Activated CD4-positive, alpha-beta T cell treated with anti-CD3 and anti-CD28 coated beads for 4 hours (primary cell): ENCODE results near the gene MDN1.
"Not testable (repeated sequence)": the region's sequence is repeated elsewhere in the genome, so short reads cannot be mapped to it uniquely, and the experiment has no call there.

ENCODE experiments used
- DNase-seq, 2 donors: peaks; one replicate each; pipeline ENCODE4 v3.0.0-alpha.2; 2020

Gene MDN1

DNA sequence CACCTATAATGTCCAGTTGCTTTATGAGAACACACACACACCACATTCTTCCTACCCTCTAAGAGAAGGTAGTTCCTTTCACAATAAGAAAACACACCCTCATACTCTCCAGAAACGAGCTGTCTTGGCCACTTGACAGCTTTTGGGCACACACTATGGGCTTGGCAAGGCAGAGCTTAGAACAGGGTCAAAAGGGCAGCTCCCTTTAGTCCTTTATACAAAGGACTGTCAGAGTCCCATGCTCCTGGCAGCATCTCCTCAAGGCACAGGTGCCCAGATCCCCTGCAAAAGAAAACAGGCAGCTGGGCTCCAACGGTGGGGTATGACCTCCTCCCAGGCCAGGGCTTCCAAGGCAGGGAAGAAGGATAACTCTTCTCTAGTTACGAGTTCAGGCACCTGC is 176.2 kb downstream of the MDN1 start:
- DNase-seq = no peak

DNA sequence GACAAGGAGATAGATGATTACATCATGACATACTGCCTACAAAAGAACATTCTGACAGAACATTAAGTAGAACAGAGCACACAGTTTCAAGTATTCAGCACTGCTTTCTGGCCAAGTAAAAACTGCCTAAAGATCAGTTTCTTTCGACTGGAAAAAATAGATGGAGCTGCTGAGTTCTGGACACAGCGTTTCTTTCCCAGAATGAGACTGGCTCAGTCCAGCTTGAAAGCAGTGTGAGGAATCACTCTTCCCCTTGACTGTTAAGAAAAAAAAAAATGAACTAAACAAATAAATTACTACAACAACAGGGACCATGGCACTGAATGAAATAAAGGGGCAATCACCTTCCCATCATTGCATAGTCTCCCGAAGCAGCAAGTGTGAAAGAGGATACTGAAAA is 176.6 kb downstream of the MDN1 start:
- no peak for DNase-seq

DNA sequence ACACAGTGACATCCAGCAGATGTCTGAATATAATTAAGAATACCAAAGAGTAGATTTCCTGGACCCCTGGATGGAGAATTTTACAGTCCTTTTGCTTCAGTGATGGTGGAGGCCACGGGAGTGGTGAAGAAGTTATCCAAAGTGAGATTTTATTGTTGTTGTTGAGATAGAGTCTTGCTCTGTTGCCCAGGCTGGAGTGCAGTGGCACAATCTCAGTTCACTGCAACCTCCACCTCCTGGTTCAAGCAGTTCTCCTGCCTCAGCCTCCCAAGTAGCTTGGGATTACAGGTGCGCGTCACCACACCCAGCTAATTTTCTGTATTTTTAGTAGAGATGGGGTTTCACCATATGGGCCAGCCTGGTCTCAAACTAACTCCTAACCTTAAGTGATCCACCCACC is 178.0 kb downstream of the MDN1 start:
- not testable (repeated sequence) for DNase-seq

DNA sequence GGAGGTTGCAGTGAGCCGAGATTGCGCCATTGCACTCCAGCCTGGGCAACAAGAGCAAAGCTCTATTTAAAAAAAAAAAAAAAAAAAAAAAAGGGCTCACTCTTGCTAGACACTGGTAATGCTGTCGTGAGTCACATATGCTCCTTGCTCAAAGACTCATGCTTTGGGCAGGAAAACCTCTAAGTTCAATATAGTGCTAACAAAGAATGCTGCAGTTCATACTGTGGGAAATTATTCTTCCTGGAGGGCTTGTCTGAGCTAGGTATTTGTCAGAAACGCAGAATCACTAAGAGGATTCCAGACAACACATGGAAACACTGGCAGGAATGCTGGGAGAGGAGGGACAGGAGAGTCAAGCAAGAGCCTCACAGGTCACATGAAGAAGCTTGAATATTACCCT is 178.8 kb downstream of the MDN1 start:
- no peak for DNase-seq

DNA sequence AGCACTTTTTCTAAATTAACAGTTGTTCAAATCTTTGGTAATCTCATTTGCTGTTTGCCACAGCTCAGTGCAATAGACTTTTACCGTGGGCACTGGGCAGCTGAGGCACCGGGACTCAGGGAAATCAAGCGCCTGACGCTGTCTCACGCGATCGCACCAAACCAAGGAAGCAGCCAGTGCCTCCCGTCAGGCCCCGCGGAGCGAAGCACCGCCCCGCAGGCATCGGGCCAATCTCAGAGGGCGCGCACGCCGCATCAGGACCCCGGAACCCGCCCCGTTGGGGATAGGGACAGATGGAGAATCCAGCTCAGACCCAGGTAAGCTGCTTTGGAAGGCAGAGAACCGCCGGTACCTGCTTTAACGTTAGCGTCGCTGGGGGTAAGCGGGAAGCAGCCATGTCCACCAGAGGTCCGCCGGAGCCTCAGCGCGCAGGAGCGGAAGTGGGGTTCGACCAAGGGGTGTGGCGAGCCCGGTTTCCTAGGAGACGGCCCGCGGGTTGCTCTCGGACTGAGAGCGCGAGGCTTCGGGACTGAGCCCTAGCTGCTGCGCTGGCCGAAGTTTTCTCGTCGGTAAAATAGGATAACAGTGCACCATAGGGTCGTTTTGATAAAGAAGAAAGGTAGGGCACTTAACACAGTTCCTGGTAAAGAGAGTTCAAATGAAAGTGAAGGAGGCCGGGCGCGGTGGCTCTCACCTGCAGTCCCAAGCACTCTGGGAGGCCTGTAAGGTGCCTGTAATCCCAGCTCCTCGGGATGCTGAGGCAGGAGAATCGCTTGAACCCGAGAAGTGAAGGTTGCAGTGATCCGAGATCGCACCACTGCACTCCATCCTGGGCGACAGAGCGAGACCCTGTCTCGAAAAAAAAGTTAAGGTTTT is 181.0 kb downstream of the MDN1 start, which contains the start of gene LYRM2:
Gene LYRM2, minus strand, starts transcription at position 428 of the 876 bp plus-strand sequence. Its CDS starts 31 bp downstream, at position 397.
- DNase-seq = peak; percentile 88 to 89

DNA sequence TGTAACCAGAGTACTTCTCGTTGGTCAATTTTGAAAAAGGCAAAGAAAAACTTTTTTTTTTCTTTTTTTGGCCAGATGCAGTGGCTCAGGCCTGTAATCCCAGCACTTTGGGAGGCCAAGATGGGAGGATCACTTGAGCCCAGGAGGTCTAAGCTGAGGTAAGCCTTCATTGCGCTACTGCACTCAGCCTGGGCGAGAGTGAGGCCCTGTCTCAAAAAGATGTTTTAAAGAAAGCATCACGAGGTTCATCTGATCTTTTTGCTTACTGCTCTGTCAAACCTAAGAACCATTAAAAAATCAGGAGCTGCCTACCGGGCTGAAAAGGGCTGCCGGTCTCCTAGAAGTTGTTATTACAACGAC is 181.7 kb downstream of the MDN1 start:
- no peak for DNase-seq

DNA sequence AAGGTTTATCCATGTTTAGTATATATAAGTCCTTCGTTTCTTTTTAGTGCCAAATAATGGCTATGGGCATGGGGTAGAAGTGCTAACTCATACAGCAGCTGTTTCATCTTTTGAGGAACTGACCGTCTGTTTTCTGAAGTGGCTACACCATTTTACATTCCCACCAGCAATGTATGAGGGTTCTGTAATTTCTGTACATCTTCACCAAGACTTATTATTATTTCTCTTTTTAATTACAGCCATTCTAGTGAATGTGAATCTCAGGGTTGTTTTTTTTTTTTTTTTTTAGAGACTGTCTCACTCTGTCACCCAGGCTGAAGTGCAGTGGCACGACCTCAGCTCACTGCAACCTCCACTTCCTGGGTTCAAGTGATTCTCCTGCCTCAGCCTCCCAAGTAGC is 183.2 kb downstream of the MDN1 start:
- DNase-seq = not testable (repeated sequence)

DNA sequence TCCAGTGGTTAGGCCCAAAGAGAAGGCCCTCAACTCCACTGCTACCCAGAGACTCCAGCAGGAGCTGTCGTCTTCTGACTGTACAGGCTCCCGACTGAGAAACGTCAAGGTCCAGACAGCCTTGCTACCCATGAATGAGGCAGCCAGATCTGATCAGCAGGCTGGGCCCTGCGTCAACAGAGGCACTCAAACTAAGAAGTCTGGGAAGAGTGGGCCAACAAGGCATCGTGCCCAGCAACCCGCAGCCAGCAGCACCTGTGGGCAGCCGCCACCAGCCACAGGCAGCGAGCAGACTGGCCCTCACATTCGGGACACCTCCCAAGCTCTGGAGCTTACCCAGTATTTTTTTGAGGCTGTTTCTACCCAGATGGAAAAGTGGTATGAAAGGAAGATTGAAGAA is 189.1 kb downstream of the MDN1 start:
- DNase-seq = no peak

DNA sequence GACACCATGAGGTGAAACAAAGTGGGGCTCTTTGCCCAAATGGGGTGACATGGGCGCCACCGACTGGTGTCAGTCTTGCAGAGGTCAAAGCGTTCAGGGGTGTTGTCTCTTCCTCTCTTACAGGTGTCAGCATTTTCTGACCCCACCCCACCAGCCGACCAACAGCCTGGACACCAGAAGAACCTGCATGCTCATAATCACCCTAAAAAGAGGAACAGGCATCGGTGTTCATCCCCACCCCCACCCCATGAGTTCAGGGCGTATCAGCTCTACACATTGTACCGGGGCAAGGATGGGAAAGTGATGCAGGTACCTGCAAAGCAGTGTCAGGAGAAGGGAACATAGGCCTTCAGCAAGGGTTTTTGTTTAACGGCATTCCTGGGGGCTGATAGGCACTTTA is 195.8 kb downstream of the MDN1 start:
- DNase-seq = no peak

DNA sequence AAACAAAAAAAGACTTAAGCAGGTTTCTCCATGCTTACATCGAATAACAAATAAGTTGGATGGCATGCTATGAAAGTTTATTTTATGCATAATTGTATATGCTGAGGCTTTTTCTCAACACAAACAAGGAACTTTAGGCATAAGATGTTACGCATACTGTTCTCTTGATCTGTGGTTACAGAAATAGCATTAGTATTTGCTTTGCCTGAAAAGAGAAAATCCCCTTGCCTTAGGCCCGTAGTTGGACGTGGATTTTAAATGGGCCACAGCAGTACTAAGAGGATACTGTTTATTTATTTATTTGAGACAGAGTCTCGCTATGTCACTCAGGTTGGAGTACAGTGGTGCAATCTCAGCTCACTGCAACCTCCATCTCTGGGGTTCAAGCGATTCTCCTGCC is 200.0 kb downstream of the MDN1 start:
- no peak for DNase-seq

DNA sequence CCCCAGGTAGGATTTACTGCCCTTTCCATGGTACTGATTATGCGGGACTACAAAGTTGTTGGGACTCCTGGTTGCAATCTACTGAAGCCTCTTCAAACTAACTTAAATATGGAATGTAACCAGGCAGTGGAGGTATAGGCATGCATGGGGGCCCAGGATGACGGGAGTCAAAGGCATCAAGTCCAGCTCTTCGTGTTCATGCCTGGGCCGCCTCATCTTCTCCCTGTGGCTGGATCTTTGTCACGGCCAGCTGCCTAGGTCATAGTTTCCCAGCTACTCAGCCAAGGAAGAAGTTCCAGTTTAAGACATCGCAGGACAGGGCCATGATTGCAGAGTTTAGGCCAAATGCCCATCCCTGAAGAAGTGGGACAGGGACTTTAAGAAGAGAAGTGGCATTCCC is 201.6 kb downstream of the MDN1 start:
- DNase-seq = no peak

DNA sequence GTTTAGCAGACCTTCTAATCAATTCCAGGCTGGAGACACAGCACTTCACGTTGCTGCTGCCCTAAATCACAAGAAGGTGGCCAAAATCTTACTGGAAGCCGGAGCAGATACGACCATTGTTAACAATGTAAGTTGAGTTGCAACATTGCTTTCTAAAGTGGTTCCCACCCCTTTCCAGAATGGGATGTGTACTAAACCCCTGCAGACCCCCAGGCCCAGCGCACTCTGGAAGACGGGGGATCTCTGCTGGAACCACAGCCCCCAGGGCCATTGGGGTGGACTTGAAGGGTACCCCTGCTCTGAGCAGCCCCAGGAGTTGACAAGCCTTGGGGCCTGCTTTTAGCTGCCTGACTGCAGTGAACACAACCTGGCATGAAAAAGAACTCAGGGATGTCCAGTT is 203.1 kb downstream of the MDN1 start:
- DNase-seq = no peak

DNA sequence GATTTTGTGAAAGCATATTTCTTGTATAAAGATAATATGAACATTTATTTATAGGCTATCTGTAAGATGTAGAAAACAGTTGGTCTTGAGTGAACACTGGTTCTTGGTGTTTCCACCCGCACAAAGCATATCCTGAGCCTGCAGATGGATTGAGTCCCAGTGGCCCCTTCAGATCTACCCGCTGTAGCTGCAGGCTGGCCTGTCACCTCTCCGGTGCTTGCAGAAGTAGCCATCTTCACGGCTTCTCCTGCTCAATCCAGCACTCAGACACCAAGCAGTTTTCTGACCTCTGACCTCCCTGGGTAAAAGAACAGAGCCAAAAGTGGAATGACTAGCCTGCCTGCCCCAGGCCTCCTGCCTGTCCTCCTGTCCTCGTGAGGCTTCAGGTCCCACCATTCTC is 203.7 kb downstream of the MDN1 start:
- no peak for DNase-seq

DNA sequence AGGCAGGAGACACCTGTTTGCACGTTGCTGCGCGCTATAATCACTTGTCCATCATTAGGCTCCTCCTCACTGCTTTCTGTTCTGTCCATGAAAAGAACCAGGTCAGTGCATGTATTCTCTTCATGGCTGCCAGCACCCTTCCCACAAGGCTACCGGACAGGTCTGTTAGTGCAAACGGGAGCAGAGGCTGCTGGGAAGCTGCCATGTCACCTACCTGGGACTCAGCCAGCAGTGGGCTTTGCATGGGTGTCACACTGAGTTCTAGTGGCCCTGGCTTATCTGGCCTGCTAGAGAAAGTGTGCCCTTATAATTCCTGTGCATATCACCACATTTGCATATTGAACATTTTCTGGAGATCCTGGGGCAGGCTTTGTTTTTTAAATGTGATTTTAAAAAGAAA is 205.8 kb downstream of the MDN1 start:
- no peak for DNase-seq

DNA sequence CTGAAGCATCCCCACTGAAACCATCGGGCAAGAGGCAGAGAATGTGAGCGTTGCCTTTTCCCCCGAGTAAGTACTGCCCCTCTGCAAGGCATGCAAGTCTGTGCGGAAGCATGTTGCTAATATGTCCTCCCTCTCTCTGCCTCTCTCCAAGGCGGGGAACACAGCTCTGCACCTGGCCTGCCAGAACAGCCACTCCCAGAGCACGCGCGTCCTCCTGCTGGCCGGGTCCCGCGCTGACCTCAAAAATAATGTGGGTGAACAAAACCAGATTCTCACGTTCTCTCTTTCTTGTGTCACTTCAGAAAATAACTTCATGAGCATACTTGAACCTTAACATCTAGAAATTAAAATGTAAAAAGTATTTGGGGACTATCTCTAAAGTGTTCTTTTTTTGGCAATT is 207.5 kb downstream of the MDN1 start:
- no peak for DNase-seq

DNA sequence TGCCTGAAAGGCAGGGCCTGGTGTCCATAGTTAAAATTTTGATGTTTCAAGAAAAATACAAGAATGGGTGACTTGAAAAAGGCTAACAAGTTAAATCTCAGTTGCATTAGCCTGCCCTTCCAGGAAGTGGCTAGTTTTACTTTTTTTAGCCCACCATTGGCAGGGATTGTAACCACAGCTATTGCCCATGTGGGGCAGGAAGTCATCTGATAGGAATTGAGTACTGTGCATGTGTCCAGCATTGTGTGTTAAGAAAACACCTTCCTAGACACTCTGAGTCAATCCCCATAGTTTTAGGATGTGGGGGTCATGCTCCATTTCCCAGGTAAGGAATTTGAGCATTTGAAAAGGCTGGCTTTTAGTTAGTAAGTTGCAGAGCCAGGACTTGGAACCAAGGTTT is 207.9 kb downstream of the MDN1 start:
- DNase-seq = no peak

DNA sequence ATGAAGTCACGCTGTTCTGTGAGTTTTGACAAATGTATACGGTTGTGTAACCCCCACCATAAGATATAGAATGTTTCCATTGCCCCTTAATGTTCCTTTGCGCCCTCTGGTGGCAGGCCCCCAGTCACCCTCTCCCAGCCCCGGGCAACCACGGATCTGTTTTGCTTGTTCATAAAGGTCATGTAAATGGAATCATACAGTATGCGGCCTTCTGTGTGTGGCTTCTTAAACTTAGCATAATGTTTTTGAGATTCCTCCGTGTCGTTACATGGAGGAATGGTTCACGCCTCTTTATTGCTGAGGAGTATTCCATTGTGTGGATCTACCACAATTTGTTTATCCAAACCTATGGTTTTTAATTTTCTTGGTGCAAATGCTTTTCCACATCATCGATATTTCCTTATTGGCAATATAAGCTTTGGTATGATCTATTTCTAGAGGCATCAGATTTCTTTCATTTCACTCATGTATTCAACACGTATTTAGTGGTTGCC is 209.4 kb downstream of the MDN1 start:
- DNase-seq = peak; percentile 76 to 82

DNA sequence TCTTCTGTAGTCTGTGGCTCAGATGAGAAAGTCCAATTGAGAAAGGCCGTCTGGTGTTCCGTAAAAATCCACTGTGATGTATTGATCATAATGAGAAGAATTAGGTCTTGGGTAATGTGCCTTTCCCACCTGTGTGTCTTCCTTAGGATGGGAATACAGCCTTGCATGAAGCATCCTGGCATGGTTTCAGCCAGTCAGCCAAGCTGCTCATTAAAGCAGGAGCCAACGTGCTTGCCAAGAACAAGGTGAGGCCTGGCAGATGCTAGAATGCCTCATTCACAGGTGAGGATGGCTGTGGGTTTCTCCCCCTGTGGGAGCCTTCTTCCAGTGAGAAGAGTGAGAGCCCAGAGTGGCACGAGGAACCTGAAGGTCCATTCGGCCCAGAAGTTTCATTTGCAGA is 213.7 kb downstream of the MDN1 start:
- no peak for DNase-seq

DNA sequence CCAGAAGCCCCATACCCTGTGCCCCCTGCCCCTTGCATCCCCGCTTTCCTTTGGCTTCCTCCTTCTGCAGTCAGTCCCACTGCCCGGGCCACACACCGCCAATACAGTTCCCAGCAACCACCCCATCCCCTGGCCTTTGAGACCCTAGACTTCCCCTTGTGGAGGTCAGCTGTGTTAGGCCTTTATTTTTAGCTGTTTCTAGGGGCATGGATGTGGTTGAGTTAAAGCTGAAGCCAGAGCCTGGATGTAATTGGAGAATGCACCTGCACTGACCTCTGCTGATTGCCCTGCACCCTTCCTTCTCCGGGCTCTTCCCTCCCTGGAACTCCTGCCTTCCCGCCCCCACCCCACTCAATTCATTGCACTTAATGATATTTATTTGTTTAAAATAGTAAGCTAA is 214.9 kb downstream of the MDN1 start:
- DNase-seq = no peak

DNA sequence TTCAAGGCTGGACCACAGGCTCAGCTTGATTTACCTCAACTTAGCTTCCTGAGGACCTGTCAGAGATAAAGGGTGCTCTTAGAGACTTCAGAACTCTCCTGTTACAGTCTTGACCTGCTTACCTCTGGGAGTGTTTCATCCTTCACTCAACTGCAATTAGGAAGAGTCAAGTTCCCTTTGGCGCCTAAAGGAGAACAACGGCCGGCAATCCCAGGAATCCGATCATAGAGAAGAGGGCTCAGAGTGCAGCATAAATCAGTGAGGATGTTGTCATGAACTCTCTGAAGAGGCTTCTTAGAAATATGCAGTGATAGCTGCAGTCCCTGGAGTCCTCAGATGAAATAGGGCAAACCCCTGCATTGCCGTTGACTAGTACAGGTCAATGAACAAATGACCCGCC is 217.4 kb downstream of the MDN1 start:
- DNase-seq = no peak

DNA sequence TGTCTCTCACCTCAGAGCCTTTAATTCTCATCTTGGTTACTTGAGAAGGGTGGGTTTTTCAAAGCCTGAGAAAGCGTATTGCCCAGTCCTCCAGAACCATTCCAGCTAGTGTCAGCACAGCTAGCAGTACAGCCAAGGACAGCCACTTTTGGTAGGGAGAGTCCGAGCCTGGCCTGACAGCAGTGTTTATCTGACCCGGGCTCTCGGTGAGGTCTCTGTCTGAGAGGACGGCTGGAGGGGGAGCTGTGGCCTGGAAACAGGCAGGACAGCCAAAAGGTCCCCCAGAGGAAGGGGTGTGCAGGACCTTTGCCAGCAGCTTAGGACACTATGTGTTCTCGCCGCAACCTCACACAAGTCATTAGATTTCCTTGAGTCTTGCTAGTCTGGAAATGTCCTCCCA is 219.9 kb downstream of the MDN1 start:
- no peak for DNase-seq

DNA sequence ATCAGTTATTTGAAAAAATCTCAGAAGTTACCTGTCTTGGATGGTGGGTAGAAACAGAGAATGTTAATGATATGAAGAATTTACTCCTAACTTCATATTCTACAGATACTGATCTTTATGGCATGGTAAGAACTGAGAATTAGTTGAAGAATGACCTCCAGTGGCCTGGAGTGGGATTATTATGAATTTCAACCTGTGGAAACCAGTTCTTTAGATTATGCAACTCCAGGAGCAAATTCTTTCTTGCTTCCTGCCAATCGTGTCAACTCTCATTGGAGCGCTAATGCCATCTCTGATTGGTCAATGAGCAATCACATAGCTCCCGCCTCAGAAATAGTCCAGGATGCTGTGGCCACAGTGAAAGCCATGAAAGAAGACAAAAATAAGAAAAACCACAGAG is 221.6 kb downstream of the MDN1 start:
- DNase-seq = no peak

DNA sequence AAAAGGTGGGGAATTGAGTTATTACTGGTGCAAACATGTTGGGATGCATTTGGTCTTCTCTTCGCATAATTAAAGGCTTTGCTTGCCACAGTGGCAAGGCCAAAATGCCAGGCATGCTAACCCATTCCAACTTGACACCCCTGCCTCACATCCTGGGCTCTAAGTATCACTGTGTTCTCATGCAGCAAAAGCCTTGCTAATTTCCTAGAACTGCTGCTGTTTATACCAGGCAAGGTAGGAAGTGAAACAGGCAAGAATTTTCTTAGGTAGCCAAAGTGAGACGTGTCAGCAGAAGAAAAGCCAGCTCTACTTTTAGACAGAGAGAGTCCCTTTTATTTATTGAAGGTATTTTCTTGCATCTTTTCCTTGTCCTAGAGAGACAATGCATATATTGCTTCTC is 222.2 kb downstream of the MDN1 start:
- DNase-seq = no peak

DNA sequence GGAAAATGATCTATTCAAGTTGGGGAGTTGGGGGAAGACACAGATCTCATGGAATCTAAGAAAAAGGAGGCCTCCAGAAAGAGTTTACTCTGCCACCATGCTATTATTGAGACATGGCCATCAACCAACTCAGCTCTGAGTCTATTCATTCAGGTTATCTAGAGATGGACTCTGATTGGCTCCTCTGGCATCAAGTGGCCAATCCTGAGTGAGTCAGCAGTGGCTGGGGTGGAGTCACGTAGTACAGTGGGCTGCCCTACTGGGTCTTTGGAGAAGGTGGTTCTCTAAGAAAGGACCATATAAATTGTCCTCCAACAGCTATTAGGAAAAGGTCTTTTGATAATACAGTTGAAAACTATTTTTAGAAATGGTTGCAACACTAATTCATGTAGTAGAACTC is 223.1 kb downstream of the MDN1 start:
- DNase-seq = no peak

DNA sequence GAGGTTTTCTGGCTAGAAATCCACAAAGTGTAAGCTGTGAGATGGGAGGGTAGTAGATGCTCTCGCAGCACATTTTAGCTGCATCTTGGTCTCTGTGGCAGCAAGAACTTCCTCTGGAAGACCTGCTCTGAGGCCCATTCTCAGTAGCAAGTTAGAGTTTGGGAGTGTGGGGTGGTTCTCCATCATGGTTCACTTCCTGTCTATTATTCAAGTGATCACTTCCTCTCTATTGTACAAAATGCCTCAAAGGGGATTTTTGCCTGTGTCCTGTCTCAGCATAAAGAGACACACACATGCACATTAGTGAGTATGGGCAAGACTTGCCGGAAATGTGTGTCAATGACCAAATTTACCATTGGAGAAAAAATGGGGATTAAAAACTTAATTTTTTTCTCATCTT is 223.5 kb downstream of the MDN1 start:
- DNase-seq = no peak
